Measurements from ENCODE around the gene NMRK2. TPM values are rescaled to one million over a fixed set of nuclear protein-coding genes. Genes with fewer than 3 reads are reported as not detected.
A peak's percentile ranks its signal among the peaks of the same experiment; 100 is the strongest.

The NMRK2 gene
- total RNA-seq, 1 donor from 2014 or later: 4.0 TPM

DNA sequence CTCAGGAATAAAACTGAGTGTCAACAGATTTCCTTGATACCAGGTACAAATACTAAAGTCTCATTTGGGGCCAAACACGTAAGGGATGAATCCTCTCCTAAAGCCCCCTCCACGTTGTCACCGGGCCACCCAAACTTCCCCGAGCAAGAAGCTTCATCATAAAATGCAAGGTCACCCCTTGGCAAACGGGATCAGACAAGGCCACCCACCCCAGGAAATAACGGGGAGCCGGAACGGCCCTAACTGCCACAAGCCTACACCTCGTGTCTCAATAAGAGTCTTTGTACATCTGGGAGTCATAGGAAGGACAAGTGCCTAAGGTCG is 51.7 kb downstream of the NMRK2 start:
- H3K27ac Mint-ChIP-seq (ENCODE audit: unreplicated experiment): peak overlapping the region; percentile 93
- TF ChIP-seq, protein P1, sequence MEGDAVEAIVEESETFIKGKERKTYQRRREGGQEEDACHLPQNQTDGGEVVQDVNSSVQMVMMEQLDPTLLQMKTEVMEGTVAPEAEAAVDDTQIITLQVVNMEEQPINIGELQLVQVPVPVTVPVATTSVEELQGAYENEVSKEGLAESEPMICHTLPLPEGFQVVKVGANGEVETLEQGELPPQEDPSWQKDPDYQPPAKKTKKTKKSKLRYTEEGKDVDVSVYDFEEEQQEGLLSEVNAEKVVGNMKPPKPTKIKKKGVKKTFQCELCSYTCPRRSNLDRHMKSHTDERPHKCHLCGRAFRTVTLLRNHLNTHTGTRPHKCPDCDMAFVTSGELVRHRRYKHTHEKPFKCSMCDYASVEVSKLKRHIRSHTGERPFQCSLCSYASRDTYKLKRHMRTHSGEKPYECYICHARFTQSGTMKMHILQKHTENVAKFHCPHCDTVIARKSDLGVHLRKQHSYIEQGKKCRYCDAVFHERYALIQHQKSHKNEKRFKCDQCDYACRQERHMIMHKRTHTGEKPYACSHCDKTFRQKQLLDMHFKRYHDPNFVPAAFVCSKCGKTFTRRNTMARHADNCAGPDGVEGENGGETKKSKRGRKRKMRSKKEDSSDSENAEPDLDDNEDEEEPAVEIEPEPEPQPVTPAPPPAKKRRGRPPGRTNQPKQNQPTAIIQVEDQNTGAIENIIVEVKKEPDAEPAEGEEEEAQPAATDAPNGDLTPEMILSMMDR (IDR thresholded peaks at IDR 0.05; ENCODE audit: partially characterized antibody, unreplicated experiment): no peak
- no peaks in the 10 kb centered on the region for H3K36me3 Mint-ChIP-seq (ENCODE audit: unreplicated experiment)
- peaks cover 16% of the 10 kb centered on the region for H3K9me3 Mint-ChIP-seq (ENCODE audit: unreplicated experiment)
- peaks cover 5% of the 10 kb centered on the region for H3K27me3 Mint-ChIP-seq (ENCODE audit: unreplicated experiment)
- peaks cover 18% of the 10 kb centered on the region for H3K4me1 Mint-ChIP-seq (ENCODE audit: low read depth, unreplicated experiment)
- no peak for DNase-seq
- peak overlapping the region; percentile 98 for H3K4me3 Mint-ChIP-seq (ENCODE audit: unreplicated experiment)

DNA sequence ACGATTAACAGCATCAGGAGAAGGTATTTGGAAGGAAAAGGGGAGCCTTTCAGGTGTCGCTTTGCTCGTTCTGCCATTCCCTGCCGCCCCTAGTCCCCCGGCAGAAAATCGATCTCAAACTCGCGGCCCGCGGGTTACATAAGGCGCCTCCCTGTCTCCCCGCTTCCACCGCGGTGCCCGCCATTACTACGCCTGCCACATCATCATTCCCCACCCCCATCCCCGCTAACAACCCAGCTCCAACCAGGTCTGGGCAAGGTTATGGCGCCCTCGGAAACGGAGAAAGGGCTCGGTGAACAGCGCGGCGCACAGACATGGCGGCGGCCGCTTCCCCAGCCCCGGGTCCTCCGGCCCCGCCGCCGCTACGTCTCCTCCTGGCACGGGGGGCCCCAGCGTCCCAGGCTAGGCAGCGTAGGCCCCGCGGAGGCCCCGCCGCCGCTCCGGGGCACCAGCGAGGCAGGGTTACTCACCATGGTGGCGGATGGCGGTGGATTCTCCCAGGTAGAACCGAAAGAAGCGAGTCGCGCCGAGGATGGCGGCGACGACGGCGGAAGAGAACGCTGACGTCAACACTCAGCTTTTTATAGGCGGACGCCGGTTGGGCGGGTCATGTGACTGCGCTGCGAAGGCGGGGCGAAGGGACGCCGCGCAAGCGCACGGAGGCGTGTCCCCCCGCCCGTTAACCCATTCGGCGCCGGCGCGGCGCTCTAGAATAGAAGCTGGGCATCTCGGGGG is 52.2 kb downstream of the NMRK2 start, which contains the start of gene EEF2:
Gene EEF2 (minus strand): TSS at position 556 of the 735 bp plus-strand sequence. CDS start 83 bp downstream, at position 473.
- peaks cover 6% of the 10 kb centered on the region for H3K27me3 Mint-ChIP-seq (ENCODE audit: unreplicated experiment)
- TF ChIP-seq, protein P1 (IDR thresholded peaks at IDR 0.05; ENCODE audit: partially characterized antibody, unreplicated experiment): no peak
- H3K4me3 Mint-ChIP-seq (ENCODE audit: unreplicated experiment): peak within 1 kb of the TSS; percentile 98
- peak; percentile 92 for DNase-seq
- H3K4me1 Mint-ChIP-seq (ENCODE audit: low read depth, unreplicated experiment): peaks cover 18% of the 10 kb centered on the region
- H3K9me3 Mint-ChIP-seq (ENCODE audit: unreplicated experiment): peaks cover 18% of the 10 kb centered on the region
- H3K36me3 Mint-ChIP-seq (ENCODE audit: unreplicated experiment): no peaks in the 10 kb centered on the region
- peak within 1 kb of the TSS; percentile 93 for H3K27ac Mint-ChIP-seq (ENCODE audit: unreplicated experiment)

- H3K27ac Mint-ChIP-seq (ENCODE audit: unreplicated experiment): peak overlapping the region; percentile 89
- no peak for DNase-seq
- peaks cover 18% of the 10 kb centered on the region for H3K4me1 Mint-ChIP-seq (ENCODE audit: low read depth, unreplicated experiment)
- H3K4me3 Mint-ChIP-seq (ENCODE audit: unreplicated experiment): peak overlapping the region; percentile 98
- no peaks in the 10 kb centered on the region for H3K36me3 Mint-ChIP-seq (ENCODE audit: unreplicated experiment)
- peaks cover 21% of the 10 kb centered on the region for H3K9me3 Mint-ChIP-seq (ENCODE audit: unreplicated experiment)
- TF ChIP-seq, protein P1 (IDR thresholded peaks at IDR 0.05; ENCODE audit: partially characterized antibody, unreplicated experiment): no peak
- peaks cover 8% of the 10 kb centered on the region for H3K27me3 Mint-ChIP-seq (ENCODE audit: unreplicated experiment)
These were observed 52.9 kb downstream of the NMRK2 start for GRCh38 chr19:3985643-3986259.

DNA sequence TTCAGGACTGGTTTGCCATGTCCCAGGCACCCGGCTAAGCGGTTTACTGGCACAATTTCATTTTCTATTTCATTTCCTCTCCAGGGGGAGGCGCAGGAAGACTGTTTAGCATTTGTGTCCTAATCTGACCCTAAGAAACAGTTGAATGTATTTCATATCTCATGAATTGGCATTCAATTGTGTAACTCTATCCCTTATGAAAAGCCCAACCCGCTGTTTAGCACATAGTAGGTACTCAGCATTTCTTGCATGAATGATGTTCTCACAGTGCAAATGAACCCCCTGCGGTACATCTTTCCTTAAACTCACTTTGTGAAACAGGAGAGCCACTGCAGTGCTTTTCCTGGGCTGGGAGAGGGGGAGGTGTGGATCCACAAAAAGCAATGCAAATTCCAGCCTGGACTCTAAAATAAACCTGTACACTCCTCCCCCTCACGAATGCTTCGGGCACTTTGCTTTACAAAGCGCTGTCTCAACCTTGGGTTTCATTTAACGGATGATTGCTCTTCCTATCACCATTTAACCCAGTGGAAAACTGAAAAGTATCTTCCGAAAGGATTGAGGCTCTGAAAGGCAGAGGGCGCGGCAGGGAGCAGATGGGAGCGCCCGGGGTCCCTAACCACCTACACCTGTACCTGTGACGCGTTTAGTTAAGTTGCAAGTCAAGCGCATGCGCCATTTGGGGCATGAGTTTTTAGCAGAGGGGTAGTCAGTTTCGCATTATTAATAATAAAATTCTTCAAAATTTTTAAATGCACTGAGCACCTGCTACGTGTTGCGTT is 53.6 kb downstream of the NMRK2 start:
- TF ChIP-seq, protein P1 (IDR thresholded peaks at IDR 0.05; ENCODE audit: partially characterized antibody, unreplicated experiment): no peak
- no peak for DNase-seq
- Mint-ChIP-seq H3K36me3 (ENCODE audit: unreplicated experiment) (no peaks in the 10 kb centered on the region), H3K9me3 (ENCODE audit: unreplicated experiment) (peaks cover 22% of the 10 kb centered on the region), H3K4me3 (ENCODE audit: unreplicated experiment) (peak overlapping the region; percentile 98), H3K4me1 (ENCODE audit: low read depth, unreplicated experiment) (peaks cover 18% of the 10 kb centered on the region), H3K27ac (ENCODE audit: unreplicated experiment) (peak overlapping the region; percentile 56), H3K27me3 (ENCODE audit: unreplicated experiment) (peaks cover 8% of the 10 kb centered on the region)
